ENCODE data around the gene SDHB.
"Not testable (repeated sequence)": the region's sequence is repeated elsewhere in the genome, so short reads cannot be mapped to it uniquely, and the experiment has no call there.

SDHB gene

GRCh38 chr1:17075470-17076255, 21.8 kb upstream of the SDHB start:
- DNase-seq (ENCODE audit: low spot score) = no peak

GRCh38 chr1:17071794-17072193, 18.0 kb upstream of the SDHB start:
- no peak for DNase-seq (ENCODE audit: low spot score)

GRCh38 chr1:17070163-17070525, 16.3 kb upstream of the SDHB start:
- no peak for DNase-seq (ENCODE audit: low spot score)

- no peak for DNase-seq (ENCODE audit: low spot score)
Measured at GRCh38 chr1:17069452-17070162, 15.8 kb upstream of the SDHB start.

GRCh38 chr1:17068789-17069188, 15.0 kb upstream of the SDHB start:
- DNase-seq (ENCODE audit: low spot score) = no peak

- DNase-seq (ENCODE audit: low spot score) = no peak
Measured at GRCh38 chr1:17067465-17068240, 13.8 kb upstream of the SDHB start.

GRCh38 chr1:17067069-17067426, 13.2 kb upstream of the SDHB start:
- no peak for DNase-seq (ENCODE audit: low spot score)

- no peak for DNase-seq (ENCODE audit: low spot score)
Measured at GRCh38 chr1:17066361-17067068, 12.7 kb upstream of the SDHB start.

- no peak for DNase-seq (ENCODE audit: low spot score)
Measured at GRCh38 chr1:17065666-17066065, 11.8 kb upstream of the SDHB start.

GRCh38 chr1:17062751-17063150, 8.9 kb upstream of the SDHB start:
- DNase-seq (ENCODE audit: low spot score) = not testable (repeated sequence)

GRCh38 chr1:17061892-17062291, 8.1 kb upstream of the SDHB start:
- DNase-seq (ENCODE audit: low spot score) = no peak

GRCh38 chr1:17061486-17061885, 7.7 kb upstream of the SDHB start:
- no peak for DNase-seq (ENCODE audit: low spot score)

GRCh38 chr1:17060306-17060749, 6.5 kb upstream of the SDHB start:
- no peak for DNase-seq (ENCODE audit: low spot score)

- DNase-seq (ENCODE audit: low spot score) = peak; percentile 81
Measured at GRCh38 chr1:17059391-17060305, 5.8 kb upstream of the SDHB start.

- no peak for DNase-seq (ENCODE audit: low spot score)
Measured at GRCh38 chr1:17056551-17056950, 2.7 kb upstream of the SDHB start.

GRCh38 chr1:17055801-17056200, 2.0 kb upstream of the SDHB start:
- DNase-seq (ENCODE audit: low spot score) = no peak

- no peak for DNase-seq (ENCODE audit: low spot score)
Measured at GRCh38 chr1:17053086-17053684, 647 bp downstream of the SDHB start.

GRCh38 chr1:17052641-17053040, 1.2 kb downstream of the SDHB start:
- DNase-seq (ENCODE audit: low spot score) = no peak

GRCh38 chr1:17052038-17052437, 1.8 kb downstream of the SDHB start:
- DNase-seq (ENCODE audit: low spot score) = no peak

GRCh38 chr1:17047924-17048323, 5.9 kb downstream of the SDHB start:
- no peak for DNase-seq (ENCODE audit: low spot score)

GRCh38 chr1:17046334-17046657, 7.5 kb downstream of the SDHB start:
- no peak for DNase-seq (ENCODE audit: low spot score)

Data from ecto neural progenitor cell (in vitro differentiated cells).